OCI-LY3 (cell line): ENCODE results near the gene CAMTA1.

Experiments used
- EZH2phosphoT487 ChIP-seq: fragments of 200-600 bp; shearing (Covaris generic); IDR thresholded peaks from 2 replicates; pipeline ENCODE4 v1.6.1; 2018; ENCODE audit warnings: antibody characterized with exemption, mixed run types, low read depth
- TF ChIP-seq, protein P1 (sequence below): fragments of 200-600, 300-600 bp; sonication (generic); IDR thresholded peaks from 2 replicates; pipeline ENCODE4 v1.5.1; 2014; ENCODE audit warnings: antibody characterized with exemption, low read length, low read depth

- TF ChIP-seq, protein P1, sequence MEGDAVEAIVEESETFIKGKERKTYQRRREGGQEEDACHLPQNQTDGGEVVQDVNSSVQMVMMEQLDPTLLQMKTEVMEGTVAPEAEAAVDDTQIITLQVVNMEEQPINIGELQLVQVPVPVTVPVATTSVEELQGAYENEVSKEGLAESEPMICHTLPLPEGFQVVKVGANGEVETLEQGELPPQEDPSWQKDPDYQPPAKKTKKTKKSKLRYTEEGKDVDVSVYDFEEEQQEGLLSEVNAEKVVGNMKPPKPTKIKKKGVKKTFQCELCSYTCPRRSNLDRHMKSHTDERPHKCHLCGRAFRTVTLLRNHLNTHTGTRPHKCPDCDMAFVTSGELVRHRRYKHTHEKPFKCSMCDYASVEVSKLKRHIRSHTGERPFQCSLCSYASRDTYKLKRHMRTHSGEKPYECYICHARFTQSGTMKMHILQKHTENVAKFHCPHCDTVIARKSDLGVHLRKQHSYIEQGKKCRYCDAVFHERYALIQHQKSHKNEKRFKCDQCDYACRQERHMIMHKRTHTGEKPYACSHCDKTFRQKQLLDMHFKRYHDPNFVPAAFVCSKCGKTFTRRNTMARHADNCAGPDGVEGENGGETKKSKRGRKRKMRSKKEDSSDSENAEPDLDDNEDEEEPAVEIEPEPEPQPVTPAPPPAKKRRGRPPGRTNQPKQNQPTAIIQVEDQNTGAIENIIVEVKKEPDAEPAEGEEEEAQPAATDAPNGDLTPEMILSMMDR: no peak
- no peak for TF ChIP-seq EZH2phosphoT487
Measured at GRCh38 chr1:7616953-7617352, 831.7 kb downstream of the CAMTA1 start.
